HG03439 (cell line): ENCODE measurements around the gene ASCC1.

ENCODE experiments used
- ATAC-seq: cut with Tn5 transposase; IDR thresholded peaks from one replicate; pipeline ENCODE4 v1.9.1; 2021; ENCODE audit warnings: mild to moderate bottlenecking, moderate library complexity; ENCODE audit not compliant: unreplicated experiment

Gene ASCC1

DNA sequence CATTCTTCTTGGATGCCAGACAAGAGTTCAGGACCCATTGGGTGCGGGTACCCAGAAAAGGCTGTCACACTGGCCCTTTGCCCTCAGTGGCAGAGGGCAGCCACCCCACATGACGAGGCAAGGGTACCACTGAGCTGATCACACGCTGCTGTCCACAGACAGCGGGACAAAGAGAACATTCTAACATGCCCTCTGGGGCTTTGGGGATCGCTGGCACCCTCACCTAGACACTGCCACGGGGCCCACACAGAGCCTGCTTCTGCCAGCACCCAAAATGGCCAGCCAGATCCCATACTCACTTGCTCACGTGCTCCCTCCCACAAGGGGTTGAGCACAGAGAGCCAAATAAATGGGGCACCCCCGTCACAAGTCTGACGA lies 111.0 kb downstream of the ASCC1 start:
- no peak for ATAC-seq

DNA sequence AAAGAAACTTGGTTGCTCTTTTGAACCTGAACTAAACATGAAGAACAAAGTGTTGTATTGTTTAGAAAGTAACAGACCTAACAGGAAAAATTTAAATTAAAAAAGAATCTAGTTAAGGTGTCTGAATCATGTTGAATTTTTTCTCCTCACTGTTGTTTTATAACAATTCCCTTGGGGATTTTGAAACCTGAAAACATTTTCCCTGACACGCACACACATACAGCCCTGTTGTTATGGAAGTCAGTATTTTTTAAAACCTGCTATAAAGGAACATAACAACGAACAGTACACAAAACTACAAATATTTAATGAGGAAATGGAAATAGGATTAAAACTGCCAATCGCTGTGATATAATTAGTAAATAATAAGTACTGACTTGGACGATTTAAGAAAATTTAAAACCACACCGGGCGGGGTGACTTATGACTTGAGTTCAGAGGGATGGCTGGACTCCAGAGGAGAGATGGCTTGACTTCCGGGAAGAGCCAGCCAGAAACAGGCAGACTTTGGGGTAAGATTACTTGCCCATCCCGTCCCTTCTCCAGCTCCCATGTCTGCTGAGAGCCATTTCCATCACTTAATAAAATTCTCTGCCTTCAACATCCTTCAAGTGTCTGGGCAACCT lies 111.5 kb downstream of the ASCC1 start:
- no peak for ATAC-seq

DNA sequence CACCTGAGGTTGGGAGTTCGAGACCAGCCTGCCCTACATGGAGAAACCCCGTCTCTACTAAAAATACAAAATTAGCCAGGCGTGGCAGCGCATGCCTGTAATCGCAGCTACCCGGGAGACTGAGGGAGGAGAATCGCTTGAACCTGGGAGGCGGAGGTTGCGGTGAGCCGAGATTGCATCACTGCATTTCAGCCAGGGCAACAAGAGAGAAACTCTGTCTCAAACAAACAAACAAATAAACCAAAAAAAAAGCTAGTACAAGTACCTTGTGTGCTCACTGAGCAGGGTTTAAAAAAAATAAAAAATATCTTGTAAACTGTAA lies 116.5 kb downstream of the ASCC1 start:
- no peak for ATAC-seq

DNA sequence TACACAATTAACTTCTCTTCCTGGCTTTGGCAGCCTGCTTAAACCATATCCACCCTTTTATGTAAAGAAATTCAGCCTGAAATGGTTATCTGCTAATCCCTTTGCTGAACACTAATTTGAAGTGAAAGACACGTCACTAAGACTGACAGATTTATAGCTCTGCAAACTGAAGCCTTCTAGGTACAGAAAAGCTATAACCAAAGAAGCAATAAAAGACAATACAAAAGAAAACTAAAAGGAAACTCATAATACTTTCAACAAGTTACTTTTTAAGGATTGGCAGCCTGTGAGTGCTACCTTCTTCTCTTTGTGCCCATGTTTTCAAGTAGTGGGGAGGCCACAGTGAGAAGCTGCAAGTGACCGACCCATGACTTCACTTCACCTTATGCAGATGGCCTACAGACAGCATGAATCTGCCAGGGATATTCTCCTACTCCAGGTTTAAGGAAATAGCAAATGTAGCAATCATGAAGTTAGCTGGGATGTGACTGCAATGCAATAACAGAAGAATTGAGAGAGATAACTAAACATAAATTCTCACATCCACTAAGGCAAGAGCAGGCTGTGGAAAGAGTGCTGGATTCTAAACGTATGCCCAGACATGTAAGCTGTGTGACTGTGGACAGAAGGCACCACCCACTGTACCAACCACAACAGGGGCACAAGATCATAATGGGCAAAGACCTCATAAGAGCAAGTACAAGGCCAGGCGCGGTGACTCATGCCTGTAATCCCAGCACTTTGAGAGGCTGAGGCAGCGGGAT lies 117.1 kb downstream of the ASCC1 start:
- no peak for ATAC-seq

DNA sequence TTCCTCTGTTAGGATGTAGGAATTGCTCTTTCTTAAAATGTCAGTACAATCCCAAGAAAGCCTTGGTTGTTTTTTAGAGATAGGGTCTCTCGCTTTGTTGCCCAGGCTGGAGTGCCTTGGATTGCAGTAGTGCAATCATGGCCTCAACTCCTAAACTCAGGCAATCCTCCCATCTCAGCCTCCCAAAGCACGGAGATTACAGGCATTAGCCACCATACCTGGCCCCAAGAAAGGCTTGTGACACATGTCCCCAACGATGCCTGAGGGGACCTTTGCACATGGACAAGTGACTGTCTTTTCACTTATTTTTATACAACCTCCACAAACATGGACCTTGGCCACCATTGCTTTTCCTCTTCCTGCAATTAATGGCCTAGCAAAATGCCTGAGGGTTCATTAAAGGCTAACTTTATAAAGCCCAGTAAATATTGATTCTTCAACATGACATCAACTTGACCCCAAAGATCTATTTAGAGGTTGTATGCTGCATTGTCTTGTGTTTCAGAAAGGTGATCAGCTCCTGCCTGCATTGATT lies 117.7 kb downstream of the ASCC1 start:
- ATAC-seq, result no peak

DNA sequence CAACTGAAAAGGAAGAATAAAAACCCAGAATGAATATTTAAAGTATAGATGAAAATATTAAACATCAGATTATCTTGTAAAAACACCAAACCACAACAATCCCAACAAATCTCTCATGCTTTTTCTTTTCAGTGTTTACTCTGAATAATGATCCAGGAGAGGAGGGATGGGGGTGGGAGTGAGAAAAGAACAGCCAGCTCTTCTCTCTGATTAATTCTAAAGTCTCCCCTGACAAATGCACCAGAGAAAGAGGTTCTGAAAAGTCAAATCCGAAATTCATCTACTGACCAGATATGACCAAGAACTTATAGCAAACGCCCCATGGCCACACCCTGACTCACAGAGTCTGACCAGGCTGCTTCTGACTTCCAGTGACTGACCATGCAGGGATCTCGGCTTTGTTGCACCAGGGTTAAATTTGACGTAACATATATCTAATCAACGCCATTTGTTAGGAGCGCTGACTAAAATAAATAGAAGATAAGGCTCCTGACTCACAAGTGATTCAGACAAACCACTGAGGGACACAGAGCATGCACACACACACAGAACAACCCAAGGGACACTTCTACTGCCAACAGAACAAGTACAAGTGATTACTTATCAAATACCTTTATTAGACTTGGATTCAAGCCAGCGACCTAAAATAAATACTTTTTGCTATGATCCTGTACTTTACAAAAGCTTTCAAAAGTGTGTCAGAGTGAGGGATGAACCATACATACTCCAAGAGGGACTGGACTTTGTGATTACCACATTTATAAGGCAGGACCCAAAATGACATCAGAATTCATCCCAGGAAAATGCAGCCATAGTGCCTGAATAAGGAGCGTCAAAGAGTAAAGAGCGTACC lies 118.4 kb downstream of the ASCC1 start:
- no peak for ATAC-seq

DNA sequence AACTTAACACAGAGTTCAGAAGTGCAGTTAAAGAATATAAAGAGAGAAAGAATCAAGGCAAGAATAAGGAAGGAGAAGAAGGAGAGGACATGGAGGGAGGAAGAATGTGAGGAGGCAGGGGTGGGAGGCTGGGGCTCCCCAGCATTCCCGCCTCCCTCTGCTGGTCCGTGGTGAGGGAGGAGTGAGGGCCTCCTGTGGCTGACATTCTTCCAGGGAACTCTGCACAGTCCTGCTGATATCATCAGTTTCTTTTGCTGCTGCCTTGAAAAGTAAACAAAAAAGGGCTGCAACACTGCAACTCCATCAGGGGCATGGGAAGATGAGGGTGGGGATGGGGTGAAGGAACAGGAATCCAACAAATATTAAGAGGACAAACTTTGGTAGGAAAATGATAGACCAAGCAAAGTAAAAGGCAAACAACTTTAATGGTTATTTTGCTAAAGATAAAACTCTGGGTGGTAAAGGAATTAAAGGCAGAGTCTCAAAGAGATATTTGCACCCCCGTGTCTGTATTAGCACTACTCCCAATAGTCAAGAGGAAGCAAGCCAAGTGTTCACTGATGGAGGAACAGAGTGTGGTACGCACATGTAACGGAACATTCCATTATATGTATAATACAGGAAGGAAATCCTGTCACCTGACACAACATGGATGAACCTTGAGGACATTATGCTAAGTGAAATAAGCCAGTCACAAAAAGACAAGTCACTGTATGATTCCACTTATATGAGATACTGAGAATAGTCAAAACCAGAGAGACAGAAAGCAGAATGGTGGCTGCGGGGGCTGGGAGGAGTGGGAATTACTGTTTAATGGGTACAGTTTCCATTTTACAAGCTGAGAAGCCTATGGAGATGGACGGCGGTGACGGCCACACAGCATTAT lies 119.7 kb downstream of the ASCC1 start:
- no peak for ATAC-seq

DNA sequence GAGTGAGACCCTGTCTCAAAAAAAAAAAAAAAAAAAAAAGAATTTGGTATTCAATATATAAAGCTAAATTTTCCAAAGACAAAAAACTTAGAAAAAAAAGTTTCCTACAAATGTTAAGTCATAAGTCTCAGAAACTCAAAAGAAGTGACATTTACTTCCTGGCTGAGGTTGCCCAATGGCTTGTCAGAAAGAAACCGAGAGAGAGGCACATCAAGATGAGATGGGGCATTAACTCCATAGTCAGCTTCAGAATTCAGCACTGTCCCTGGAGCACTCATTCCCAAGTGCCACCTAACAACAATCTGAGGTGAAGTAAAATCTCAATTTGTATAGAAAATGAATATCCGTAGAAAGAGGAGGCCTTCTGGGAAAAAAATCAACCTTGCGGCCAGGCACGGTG lies 120.9 kb downstream of the ASCC1 start:
- ATAC-seq, result no peak

DNA sequence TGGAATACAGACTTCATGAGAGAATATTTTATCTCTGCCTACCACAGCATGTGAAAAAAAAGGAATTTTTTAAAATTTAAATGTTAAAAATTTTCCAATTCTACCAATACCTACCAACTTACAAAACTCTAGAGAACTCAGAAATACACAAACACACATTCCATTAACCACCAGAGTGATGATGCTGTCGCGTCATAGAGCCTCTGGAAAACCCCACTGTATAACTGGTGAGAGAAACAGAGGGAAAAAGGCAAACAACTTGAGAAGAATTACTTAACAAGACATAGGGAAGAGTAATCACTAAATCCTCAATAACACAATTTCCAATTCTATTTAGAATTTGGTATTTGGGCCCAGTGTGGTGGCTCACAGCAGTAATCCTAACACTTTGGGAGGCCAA lies 121.5 kb downstream of the ASCC1 start:
- no peak for ATAC-seq

DNA sequence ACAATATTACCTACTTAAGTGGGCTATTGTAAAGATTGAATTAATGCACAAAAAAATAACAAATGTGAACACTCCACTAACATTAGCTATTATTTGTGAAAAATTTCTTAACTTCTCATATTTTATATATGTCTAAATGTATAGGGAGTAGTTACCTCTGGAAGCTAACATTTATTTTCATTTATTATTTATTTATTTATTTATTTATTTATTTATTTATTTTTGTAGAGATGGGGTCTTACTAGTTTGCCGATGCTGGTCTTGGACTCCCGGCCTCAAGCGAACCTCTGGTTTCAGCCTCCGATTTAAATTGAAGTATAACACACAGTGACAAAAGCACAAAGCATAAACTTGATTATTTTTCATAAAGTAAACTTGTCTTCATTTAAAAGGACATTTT lies 122.6 kb downstream of the ASCC1 start:
- ATAC-seq, result no peak

DNA sequence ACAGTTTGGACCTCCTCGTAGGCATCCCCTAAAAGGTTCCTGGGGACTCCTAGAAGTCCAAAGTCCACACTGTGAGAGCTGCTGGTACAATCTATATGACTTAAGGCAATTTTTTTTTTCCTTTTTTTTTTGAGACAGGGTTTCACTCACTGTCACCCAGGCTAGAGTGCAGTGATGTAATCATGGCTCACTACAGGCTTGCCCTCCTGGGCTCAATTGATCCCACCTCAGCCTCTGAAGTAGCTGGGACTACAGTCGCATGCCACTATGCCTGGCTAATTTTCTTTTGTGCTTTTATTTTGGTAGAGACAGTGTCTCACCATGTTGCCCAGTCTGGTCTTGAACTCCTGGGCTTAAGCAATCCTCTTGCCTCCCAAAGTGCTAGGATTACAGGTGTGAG lies 123.1 kb downstream of the ASCC1 start:
- no peak for ATAC-seq

DNA sequence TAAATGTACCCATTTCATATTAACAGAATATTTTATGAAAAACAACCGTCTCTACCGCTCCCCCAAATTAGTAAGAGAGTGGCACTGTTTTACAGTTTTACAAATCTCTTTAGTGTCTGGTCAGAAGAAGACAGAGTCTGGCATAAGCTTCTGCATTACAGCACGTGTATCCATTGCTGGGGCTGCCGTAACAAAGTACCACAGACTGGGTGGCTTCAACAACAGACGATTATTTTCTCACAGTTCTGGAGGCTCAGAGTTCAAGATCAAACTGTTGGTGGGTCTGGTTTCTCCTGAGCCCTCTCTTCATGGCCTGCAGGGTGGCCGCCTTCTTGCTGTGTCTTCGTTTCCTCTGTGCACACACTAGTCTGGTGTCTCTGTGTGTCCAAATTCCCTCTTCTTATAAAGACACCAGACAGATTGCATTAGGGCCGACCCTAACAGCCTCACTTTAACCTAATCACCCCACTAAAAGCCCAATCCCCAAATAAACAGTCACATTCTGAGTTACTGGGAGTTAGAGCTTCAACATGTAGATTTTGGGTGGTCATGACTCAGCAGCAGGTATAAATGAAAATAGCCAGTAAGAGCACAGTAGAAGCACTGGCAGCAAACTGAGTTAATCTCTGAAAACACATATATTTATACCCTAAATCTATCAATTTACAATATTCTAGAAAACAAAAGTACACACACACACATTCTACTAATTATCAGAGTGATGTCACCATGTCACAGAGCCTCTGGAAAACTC lies 123.7 kb downstream of the ASCC1 start:
- no peak for ATAC-seq

DNA sequence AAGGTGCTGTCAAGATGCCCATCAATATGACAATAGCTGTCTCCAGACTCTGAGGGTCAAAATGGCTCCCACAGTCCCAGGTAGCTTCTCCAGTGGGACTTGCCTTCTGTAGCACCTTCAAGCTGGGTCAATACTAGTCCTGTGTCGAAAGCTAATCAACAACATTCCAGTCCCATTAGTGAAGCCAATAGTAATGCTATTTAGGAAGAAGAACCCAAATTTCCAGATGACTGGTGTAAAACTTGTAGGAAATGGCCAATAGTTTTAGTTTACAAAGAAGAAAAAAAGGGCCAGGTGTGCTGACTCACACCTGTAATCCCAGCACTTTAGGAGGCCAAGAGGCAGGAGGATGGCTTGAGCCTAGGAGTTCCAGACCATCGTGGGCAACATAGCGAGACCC lies 125.8 kb downstream of the ASCC1 start:
- ATAC-seq, result no peak

DNA sequence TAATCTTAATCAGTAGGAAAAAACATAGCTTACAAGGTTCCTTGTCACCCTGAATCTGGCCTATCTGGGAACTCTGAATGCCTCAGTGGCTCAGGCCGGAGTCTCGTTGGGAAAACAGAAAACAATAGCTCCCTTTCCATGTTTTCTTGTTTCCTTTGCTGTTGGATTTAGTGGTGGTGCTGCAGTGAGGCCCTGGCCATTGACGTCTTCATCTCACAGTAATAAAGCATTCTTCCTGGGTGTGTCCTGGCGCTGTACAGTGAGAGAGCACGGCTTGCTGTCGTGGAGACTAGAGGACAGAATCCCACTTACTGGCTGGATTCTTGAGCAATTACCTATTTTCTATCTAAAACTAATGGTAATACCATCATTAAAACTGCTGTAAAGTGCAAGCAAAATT lies 126.5 kb downstream of the ASCC1 start:
- no peak for ATAC-seq

DNA sequence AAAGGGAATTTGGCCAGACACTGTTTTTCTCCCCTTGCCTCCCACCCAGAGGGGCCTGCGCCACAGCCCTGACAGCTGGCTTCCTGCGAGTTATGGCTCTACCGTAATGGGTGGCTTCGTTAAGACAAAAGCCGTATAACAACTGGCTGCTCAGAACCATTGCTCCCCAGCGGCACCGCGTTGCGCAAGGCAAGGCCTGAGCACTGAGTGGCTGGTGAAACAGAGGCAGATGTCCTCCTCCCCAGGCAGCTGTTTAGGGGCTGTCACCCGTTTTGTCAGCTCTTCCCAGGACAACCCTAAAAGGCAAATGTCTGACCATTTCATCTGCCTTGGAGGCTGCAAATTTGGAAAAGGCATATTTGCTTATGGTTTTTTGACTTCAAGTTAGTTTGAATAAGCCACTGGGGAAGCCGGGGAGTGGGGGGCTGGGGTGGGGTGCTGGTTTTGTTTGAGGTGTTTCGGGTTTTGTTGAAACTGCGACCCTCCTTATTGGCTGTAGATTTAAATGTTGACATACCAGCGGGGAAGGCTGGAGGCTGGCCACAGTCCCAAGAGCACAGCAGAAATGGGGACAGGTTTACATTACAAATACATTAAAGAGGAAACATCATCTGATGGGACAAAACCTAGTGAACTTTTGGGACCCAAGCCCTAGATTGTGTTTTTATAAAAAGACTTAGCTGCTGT lies 127.0 kb downstream of the ASCC1 start:
- no peak for ATAC-seq

DNA sequence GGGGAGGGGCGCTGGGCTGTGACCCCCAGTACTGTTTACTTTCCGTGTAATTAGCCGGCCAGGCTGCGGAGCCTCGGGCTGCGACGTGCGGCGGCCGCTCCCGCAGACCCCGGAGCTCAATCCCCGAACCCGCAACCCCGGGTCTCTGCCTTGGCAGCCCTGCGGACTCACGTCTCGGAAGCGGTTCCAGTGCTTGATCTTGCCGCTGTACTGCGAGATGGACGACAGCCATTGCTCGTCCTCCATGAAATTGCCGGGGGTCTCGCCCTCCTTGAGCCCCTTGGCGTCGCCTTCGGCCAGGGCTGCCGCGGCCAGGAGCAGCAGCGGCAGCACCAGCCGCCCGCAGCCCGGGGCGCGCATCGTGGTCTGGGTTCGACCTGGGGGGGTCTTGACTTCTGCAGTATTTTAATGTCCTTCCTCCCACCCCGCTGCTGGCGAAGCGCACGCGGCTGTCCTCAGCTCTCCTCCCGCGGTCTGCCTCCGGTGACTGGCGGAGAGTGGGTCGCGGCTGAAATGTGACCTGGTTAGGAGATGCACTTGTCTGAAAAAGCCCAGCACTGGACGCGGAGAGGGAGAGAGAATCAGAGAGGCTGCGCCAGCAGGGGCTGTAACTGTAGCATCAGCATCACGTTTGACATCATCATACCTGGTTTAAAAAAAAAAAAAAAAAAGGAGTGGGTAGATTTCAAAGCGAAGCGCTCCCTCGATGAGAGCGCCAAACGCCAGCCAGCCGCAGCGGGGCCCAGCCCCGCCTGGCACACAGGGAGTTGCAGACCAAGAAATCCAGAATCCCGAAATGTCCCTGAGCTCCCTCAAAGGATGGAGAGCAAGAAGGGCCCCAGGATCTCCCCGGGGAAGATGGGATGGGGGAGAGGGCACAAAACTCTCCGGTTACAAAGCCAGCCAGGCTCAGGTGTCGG lies 127.8 kb downstream of the ASCC1 start, which contains the start of gene SPOCK2:
TSS of gene SPOCK2 (minus strand) at position 583 of the 920 bp plus-strand sequence. CDS start at position 360, 223 bp downstream.
- ATAC-seq, result no peak

DNA sequence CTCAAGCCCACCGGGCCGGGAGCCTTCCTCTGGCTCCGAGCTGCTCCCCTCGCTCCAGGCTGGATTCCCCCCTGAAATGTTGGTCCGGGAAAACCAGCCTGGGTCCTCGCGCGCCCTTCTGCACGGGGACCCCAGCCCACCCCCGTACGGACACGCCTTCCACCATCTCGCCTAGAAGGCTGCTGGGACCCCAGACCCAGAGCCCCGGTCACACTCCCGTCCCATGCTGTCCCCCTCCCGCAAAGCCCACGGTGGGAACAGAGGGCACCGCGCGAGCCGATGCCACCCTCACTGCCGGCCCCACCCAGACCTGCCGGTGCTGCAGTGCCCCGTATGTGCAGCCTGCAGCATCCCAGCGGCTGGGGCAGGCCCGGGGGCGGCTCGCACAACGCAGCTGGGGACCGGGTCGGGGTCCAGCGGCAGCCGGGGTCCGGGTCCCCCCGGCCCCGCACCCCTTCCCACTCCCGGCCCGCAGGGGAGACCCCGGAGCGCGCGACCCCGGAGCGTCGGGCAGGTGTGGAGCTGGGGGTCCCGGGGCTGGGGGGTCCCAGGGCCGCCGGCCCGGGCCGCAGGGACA lies 128.6 kb downstream of the ASCC1 start:
- no peak for ATAC-seq
